Measurements from ENCODE around the gene ATF6B.

DNA sequence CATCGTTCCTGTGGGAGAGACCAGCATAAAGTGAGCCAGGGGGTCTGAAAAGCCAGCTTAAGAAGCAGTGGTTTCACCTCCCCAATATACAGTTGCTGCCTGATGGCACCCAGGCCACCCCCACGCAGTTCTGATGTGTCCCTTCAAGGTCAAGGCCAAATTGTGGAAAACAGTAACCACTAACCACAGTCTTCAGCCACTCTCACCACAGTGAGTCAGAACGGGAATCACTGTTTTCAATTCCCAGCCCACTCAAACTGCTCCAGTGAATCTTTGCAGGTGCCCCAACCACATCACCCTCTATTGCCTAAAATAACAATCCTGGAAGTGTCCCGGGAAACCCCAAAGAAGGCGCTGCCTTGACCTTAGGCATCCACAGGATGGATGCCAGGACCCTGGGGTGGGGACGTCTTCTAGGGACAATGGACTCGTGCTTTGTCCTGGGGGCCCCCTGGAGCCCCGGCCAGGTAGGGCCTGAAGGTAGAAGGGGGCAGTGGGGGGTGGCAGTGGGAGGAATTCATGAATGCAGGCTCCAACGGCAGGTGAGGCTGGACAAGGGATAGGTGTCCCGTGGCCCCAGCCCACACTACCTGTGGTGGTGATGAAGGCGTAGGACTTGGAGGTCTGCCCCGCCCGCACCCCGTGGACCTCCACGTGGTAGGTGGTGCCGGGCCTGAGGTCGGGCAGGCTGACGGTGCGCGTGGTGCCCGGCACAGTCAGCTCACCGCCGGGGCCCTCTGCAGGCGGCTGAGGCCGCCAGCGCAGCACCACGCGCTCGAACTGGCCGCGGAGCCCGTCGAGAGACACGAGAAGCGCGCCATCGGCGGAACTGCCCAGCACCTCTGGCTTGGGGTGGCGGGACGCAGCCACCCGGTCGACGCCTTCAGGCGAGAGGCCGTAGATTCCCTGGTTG, 41.1 kb downstream of the ATF6B start:
- TF ChIP-seq CEBPB (IDR thresholded peaks at IDR 0.05) = no peak
- TF ChIP-seq FOXM1 (IDR thresholded peaks at IDR 0.05; ENCODE audit: borderline replicate concordance, low read depth) = no peak
- TF ChIP-seq NFIC (IDR thresholded peaks at IDR 0.05) = no peak
- no peak for TF ChIP-seq YY1 (IDR thresholded peaks at IDR 0.05; ENCODE audit: low read depth)
